Stimulated activated CD8-positive, alpha-beta memory T cell treated with anti-CD3 and anti-CD28 coated beads, Interleukin-4, amount 100 ng/mL, for 24 hours (primary cell): ENCODE data around the gene PGBD5.

Source experiments
- DNase-seq: peaks from one replicate; pipeline ENCODE4 v3.0.0-alpha.2; 2020; ENCODE audit warnings: low read depth

PGBD5 gene

DNA sequence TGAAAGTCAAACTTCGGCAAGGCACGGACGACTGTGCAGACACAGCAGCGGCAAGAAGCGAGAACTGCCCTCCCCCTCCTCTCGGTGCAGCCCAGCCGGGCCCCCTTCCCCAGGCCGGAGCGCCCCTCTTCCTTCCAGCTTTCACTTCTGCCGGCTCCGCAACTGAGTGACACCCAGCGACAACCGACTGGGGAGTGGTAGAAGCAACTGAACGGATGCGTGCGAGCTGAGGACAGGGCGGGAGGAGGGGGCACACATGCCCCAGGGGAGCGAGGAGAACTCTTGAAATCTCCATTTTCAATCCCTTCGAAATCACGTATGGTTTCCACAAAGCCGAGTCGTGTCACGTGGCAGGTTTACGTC, 146.6 kb downstream of the PGBD5 start:
- no peak for DNase-seq

DNA sequence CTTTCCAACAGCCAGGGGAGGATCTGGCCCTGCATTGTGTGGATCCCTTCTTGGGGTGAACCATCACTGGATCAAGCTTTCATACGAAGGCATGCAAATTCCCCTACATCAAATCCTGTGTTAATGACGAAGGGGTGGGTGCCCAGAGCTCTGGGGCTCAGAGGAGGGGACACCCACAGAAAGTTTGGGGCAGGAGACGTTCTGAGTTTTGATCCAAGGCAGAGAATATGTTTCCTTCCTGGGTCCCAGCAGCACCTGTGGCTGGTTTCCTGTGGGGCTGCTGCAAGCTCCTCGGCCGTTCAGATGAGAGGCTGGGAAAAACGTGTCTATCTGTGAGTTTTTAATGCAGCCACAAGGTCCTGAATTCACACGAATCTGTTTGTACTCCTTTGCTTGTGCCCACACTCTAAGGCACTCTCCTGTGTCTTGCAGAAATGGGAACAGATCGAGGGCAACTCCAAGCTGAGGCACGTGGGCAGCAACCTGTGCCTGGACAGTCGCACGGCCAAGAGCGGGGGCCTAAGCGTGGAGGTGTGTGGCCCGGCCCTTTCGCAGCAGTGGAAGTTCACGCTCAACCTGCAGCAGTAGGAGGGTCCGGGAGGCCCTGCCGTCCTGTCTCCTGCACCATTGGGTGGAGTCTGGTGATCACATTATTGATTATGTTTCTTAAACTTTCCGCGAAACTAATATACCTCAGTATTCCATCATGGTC, 147.1 kb downstream of the PGBD5 start:
- DNase-seq, result no peak

DNA sequence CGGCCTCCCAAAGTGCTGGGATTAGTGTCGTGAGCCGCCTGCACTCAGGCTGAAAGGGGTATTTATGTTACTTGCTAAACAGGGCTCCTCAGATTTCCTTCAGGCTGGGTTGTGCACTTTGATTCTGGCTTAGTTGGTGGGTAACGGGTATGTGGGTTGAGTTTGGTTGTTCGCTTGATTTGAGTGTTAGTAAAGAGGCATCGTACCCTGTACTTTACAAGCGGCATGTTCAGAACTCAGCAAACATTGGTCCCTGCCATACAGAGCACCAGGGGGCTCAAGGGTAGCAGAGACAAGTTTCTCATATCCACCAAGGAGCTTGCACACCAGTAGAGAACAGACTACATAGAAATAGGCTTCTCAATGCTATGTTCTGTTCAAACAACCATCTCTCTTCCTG, 147.8 kb downstream of the PGBD5 start:
- DNase-seq, result no peak

DNA sequence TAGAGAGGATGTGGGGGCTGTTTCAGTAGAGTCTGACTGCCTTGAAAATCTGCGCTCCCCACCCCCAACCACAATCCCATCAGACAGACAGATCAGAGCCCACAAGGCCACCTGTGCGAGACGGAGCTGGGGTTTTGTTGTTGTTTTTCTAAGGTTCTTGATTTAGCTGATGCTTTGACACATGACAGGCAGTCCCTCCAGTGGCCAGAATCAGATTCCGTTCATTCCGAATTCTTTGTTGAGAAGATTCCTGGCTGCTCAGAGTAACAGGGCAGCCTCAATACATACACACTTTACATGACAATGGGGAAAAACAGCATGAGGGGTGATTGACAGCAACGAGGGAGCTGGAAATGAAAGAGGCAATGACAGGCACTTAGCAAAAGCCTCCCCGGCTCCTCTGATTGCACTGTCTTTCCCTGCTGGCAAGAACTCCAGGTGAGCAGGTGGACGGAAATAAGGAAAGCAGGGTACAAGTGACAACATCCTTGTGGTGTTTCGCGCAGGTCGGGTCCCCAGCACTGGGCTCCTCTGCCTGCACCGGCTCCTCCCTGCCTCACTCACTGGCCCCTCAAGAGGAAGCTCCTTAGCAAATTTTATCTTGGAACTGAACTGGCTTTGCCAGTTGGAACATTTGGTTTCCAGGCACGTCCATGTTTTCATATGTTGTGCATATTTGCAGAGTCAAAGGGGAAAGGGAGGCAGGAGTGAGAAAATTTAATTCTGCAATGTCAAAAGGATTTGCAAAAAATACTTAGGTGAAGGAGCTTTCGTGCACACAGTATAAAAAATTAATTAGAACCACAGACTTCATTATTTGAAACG, 148.7 kb downstream of the PGBD5 start:
- no peak for DNase-seq

DNA sequence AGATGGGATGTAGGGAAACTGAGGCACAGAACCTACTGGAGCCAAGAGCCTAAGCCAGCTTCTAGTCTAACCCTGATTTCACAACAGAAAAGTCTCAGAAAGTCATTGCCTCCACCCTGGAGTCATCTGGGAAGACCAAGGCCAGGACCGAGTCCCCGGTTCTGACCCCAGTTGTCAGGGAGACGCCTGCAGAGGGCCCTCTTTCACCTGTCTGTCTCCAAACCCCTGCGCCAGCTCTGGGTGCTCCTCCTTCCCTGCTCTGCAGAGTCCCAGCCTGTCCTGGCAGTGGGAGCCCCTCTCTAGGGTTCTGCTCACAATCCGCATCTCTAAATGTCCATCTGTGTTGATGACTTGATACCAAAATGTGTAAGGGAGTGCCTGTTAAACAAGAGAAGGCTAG, 149.7 kb downstream of the PGBD5 start:
- no peak for DNase-seq

DNA sequence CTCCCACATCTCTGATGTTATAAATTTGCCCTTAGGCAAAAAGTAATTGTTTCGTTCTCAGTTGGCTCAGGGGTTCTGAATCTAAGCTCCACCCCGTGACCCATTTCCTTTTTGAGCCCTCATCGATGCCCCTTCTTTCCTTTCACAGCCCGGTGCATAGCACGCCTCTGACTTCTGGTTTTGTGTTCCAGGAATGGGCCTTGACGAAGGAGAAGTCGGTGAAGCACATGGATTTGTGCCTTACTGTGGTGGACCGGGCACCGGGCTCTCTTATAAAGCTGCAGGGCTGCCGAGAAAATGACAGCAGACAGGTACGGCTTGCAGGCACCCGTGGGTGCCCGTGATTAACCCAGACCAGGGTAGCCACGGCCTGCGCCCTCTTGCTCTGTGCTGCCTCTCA, 151.9 kb downstream of the PGBD5 start:
- no peak for DNase-seq

DNA sequence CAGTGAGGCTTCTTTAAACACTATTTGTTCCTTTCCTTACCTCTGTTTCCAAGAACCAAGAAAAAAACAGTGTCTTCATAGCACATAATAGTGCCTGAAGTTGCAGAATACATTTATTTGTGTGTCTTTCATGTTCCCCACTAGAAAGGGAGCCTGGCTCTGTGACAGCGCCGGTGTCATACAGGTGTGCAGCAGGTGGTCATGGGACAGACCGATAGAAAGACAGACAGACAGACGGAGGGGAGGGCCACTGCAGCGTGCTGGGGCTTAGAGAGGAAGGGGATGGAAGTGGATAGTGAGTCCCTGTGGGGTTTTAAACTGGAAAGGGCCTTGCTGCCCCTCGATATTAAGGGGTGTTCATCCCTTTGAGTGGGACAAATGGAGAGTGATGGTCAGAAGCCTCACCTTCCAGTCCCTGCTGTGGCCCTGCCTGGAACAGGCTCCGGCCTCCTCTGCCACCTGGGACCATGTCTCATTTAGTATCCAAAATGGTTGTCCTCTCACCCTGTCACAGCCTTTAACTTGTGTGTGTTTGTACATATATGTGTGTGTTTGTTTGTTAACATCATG, 152.9 kb downstream of the PGBD5 start:
- DNase-seq, result no peak

DNA sequence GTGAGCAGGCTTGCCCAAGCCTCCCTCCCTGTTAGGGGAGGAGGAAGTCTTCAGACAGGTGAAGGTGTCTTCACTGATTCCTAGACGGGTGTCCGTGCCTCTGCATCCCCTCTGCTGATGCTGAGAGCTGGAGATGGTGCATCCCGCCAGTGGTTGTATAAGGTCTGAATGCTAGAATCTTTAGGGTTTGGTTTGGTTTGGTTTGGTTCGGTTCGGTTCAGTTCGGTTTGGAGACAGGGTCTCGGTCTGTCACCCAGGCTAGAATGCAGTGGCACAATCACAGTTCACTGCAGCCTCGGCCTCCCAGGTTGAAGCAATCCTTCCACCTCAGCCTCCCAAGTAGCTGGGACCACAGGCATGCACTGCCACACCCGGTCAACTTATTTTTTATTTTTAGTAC, 153.6 kb downstream of the PGBD5 start:
- DNase-seq, result no peak

DNA sequence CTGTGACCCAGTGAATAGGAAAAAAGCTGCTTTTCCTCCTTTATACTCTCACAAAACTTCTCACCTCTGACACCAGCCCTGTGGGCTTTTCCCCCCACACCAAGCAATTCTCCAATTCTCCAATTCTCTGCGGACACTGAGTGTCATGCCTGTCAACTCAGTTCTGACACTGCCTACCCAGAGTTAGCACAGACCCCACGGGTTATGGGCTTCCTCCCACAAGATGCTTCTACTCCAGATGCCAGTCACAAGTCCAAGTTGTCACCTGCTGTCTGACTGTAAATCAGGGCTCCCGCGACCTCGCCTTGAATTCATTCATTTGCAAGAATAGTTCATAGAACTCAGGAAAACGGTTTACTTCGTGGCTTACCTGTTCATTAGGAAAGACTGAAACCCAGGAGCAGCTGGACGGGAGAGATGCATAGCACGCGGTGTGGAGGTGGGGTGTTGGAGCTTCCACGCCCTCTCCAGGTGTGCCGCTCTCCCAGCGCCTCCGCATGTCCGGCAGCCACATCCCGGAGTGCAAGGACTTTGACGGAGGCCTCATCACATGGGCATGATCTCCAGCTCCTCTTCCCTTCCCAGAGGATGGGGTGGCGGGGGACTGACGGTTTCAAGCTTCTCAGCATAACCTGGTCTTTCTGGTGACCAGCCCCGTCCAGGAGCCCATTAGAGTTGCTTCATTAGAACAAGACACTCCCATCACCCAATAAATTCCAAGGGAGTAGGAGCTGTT, 154.7 kb downstream of the PGBD5 start:
- no peak for DNase-seq

DNA sequence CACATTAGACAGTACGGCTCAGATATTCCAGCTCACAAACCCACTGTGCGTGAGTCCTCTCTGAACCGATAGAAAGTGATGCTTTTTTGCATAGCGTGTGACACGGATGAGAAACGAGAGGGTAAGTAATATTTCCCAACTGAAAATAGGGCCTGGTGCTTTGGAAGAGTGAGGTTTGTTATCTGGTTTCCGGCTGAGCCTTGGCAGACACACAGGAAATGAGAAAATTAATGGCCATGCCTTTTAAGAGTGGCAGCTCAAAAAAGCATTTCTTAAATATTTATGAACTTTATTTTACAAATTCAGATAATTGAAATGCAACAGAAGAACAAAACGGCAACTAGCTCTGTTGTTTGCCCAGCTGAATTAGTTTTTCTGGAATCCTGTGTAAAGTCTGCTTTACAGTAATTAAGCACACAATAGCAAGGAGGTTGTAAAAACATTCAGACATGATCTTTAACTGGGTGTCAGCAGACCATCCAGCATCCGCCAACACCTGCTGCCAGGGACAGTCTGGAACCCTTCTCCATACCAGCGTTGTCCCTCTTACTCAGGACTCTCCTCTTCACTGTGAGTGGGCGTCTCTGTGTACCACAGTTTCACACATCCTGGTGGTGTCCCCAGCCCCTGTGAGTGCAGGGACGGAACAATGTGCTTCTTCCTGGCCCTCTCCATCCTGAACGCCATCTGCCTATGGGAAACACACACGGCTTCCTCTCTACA, 155.4 kb downstream of the PGBD5 start:
- DNase-seq, result no peak

DNA sequence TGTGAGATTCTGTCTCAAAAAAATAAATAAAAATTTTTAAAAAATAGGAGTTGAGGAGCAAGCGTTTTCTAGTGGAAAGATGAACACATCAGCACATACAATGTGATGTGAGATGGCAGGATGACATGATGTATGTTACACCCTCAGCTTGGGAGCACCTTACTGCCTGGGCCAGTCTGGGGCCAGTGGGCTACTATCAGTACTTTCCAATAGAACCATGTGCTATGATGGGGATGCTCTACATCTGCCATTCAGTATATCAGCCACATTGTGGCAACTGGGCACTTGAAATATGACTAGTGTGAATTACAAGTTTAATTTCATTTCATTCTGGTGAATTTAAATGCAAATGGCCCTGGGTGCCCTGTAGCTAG, 156.0 kb downstream of the PGBD5 start:
- DNase-seq, result no peak

DNA sequence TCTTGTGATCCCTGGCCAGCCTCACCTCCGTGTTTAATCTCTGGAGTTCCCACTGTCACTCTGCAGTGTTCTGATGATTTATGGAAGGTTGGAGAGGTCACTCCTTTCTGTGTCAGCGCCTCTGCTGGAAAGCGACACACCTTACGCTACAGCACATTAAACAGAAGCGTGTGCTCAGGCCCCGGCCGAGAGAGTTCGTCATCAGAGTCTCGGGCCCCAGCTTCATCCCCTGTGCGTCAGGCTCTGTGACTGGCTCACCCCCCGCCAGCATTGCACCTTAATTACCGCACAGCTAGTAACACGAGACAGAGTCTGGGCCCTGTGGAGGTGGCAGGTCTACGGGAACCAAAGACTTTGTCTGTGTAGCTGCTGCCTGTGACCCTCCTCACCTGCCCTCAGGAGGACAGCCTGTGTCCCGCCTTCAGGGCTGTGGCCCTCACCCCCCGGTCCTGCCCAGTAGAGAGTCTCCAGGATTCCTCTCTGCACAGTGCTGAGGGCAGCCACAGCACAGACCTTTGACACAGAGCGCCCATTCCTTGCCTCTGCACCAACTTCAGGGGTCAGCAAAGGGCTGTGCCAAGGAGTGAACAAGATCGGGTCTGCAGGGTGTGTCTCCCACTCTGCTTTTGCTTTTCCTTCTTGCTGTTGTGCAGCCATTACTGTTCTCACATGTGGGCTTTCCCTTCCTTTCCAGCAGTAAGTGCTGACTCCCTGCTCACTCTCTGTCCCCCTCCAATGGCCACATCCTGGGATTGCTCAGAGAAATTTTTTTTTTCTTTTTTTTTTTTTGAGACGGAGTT, 157.6 kb downstream of the PGBD5 start:
- no peak for DNase-seq

DNA sequence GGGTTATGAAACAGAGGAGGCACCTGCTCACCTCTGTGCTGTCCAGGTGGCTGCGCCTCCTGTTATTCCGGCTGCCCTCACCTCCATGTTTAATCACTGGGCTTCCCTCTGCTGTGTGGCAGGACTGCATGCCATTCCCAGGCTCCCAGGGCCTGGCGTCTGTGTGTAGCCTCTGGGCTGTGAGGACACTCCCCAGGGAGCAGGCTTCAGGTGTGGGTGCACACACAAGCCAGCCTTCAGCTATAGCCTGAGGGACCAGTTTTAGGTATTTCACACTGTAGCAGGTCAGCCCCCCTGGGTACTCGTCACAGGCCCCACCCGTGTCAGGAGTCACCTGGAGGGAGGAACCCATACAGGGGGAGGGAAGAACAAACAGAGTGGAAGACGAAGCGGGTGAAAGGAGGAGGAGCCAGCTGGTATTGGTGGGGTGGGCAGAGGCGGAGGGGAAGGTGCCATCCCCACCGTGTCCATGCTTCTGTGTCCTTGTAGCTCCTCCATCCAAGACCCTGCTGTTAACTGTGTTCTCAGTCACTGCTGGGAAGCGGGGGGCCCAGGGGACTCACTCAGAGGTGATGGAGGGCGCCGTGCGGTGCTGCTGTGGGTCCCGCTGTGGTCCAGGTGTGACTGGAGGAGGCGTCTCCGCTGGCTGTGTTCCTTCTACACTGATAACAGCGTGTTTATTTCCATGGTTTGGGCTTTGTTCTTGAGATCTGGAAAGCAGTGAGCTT, 158.6 kb downstream of the PGBD5 start:
- DNase-seq, result no peak

DNA sequence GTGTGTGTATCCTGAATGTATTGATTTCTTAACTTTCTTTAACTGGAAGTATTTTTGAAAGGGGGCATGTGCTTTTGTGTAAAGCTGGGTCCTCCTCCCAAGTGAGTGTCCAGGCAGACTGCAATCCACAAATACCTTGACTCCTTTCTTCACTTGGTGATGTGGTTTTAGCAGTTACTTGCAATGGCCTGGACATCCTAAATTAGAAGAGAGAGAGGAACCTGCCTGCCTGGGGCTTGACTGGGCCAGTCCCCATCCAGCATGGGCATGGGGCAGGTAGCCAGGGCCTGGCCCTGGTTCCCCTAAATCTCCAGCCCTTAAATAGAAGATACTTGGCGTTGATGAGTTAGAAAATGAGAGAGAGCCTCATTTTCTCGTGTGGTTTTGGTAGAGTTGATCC, 159.7 kb downstream of the PGBD5 start:
- DNase-seq, result no peak

DNA sequence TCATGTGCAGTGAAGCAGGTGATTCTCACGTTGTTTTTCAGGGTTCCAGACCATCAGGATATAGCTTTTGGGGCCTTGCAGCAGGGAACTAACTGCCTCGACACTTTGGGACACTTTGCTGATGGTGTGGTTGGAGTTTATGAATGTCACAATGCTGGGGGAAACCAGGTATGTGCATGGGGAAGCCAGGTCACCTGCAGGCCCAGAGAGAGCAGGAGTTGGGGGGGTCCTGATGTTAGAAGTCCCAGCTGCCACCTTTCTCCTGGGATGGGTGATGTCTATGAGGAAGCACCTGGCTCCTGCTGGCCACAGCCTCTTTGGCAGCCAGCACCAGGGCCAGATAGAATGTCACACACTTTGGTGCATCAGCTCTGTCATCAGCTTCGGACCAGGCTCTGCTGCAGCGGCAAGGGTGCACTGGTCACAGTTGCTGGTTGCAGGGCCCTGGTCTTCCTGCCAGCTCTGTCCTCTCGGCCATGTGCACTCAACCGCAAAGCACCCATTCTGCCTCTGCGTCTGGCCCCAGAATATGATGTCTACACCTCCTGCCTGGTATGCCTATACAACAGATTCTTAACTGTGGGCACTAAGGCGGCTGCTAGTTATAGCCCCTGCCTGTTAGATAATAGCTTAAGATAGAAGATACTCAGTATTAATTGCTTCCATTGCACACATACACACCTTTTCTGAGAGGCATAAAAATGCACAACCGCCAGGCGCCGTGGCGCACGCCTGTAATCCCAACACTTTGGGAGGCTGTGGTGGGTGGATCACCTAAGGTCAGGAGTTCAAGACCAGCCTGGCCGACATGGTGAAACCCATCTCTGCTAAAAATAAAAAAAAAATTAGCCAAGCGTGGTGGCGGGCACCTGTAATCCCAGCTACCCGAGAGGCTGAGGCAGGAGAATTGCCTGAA, 160.7 kb downstream of the PGBD5 start:
- no peak for DNase-seq
